Measurements from ENCODE around the gene NTNG1. TPM values are rescaled to one million over a fixed set of nuclear protein-coding genes. Genes with fewer than 3 reads are reported as not detected.

NTNG1 gene
- total and polyA plus RNA-seq, 2 of the 8 experiments (the other 6 are each of a cell fraction or from before 2014, with no cell fraction given): 1.2 to 4.1 TPM

DNA sequence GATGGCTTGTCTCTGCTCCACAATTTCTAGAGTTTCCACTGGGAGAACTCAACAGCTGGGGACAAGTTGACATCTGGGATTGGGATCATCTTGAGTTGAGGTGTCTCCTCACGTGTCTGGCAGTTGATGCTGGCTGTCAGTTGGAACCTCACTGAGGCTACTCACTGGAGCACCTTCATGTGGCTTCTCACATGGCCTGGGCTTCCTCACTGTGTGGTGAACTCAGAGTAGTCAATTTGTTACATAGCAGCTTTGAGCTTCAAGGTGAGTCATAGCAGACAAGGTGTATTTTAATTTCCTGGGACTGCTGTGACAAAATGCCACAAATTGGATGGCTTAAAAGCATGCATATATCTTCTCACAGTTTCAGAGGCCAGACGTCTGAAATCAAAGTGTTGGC is 44.0 kb downstream of the NTNG1 start:
- Histone ChIP-seq H4K5ac (ENCODE audit: insufficient read length, low read depth, low read length) (no peak overlapping the region), H3K36me3 (ENCODE audit: control insufficient read depth in 2 of 4, insufficient read depth in 4 of 4, low read length in 3 of 4) (no peaks in the 10 kb centered on the region), H3K27me3 (replicated peaks in 1 of 4; ENCODE audit: control insufficient read depth in 3 of 4, extremely low read depth in 1 of 4, insufficient read depth in 3 of 4, low read length in 3 of 4) (no peaks in the 10 kb centered on the region), H2BK5ac (ENCODE audit: low read depth, low read length) (no peak overlapping the region), H3K14ac (ENCODE audit: insufficient read length) (no peak overlapping the region), H3K23me2 (ENCODE audit: low read depth, low read length) (no peaks in the 10 kb centered on the region), H2AK5ac (ENCODE audit: low read depth, low read length) (no peak overlapping the region), H3K9ac (replicated peaks in 1 of 4; ENCODE audit: extremely low read depth in 1 of 4, low read depth in 3 of 4, low read length in 3 of 4) (no peak overlapping the region), H3K4me2 (ENCODE audit: insufficient read depth in 1 of 2, low read depth in 2 of 2, low read length in 2 of 2) (no peak overlapping the region), H3K79me2 (ENCODE audit: control insufficient read depth in 1 of 2, insufficient read depth in 2 of 2, low read length in 2 of 2) (no peaks in the 10 kb centered on the region), H3K56ac (replicated peaks; ENCODE audit: insufficient read length, low read depth, low read length) (no peak overlapping the region), H2BK12ac (ENCODE audit: low read depth, low read length) (no peak overlapping the region), H3K9me3 (ENCODE audit: insufficient read depth in 2 of 2, low read depth in 1 of 2, low read length in 1 of 2) (no peaks in the 10 kb centered on the region), H4K20me1 (replicated peaks in 1 of 2; ENCODE audit: control insufficient read depth in 1 of 2, insufficient read depth in 2 of 2, low read length in 2 of 2) (no peaks in the 10 kb centered on the region), H4K8ac (ENCODE audit: extremely low read depth, insufficient read depth, low read length) (no peak overlapping the region), H2BK15ac (ENCODE audit: low read length) (no peak overlapping the region), H3K18ac (ENCODE audit: extremely low read depth, low read length) (no peak overlapping the region), H3K27ac (ENCODE audit: low read depth, low read length) (no peak overlapping the region), H3K4me1 (replicated peaks in 1 of 4; ENCODE audit: control insufficient read depth in 3 of 4, insufficient read depth in 4 of 4, low read length in 3 of 4) (peaks cover 0 to 7% (median 6%) of the 10 kb centered on the region in 4 experiments; a peak in 3 of 7 replicates), H3K23ac (ENCODE audit: insufficient read length) (no peak overlapping the region), H3K4ac (replicated peaks; ENCODE audit: insufficient read length, low read depth, low read length) (no peak overlapping the region), H2BK20ac (ENCODE audit: low read length) (no peak overlapping the region), H2BK120ac (replicated peaks; ENCODE audit: low read depth, low read length) (no peak overlapping the region), H4K91ac (replicated peaks; ENCODE audit: insufficient read length, low read length) (no peak overlapping the region), H3K79me1 (ENCODE audit: low read depth, low read length) (no peaks in the 10 kb centered on the region), H3K4me3 (ENCODE audit: extremely low read depth in 1 of 4, insufficient read depth in 2 of 4, low read depth in 3 of 4, low read length in 4 of 4) (no peak overlapping the region), H2AFZ (ENCODE audit: low read length) (no peak overlapping the region)
- TF ChIP-seq RNF2 (IDR thresholded peaks at IDR 0.05; ENCODE audit: borderline replicate concordance, low read depth, low read length, missing control alignments, poor library complexity, severe bottlenecking) (no peak), RXRA (IDR thresholded peaks at IDR 0.05; ENCODE audit: insufficient read depth, low read depth, low read length) (no peak), SP4 (IDR thresholded peaks at IDR 0.05; ENCODE audit: low read length) (no peak), GTF2F1 (IDR thresholded peaks at IDR 0.05; ENCODE audit: borderline replicate concordance, low read depth, low read length) (no peak), NANOG (IDR thresholded peaks at IDR 0.05; ENCODE audit: insufficient read depth, low read depth, low read length, poor library complexity, severe bottlenecking) (no peak)
- ChIA-PET CTCF (ENCODE audit: partially characterized antibody) (no interaction called here), POLR2A (ENCODE audit: partially characterized antibody) (no interaction called here)
- 82% methylated on average over 2 of the region's 2 CpGs; no CpG with 5 or more reads in 1 of the 2 experiments for WGBS, 2 experiments (ENCODE audit: extremely low coverage in 1 of 2, insufficient coverage in 1 of 2, insufficient read length in 1 of 2, insufficient replicate concordance in 2 of 2, low coverage in 1 of 2, low lambda C conversion rate in 2 of 2, missing lambda C conversion rate in 1 of 2)
- DNase-seq (ENCODE audit: low read depth in 1 of 2, low spot score in 2 of 2) (no peak), FAIRE-seq (no peak)
